HG02943 (cell line): ENCODE measurements around the gene XAB2.
"Not testable (repeated sequence)": the region's sequence is repeated elsewhere in the genome, so short reads cannot be mapped to it uniquely, and the experiment has no call there.

Experiments
- ATAC-seq: cut with Tn5 transposase; IDR thresholded peaks from one replicate; pipeline ENCODE4 v1.9.1; 2021; ENCODE audit warnings: mild to moderate bottlenecking, low read depth, moderate library complexity; ENCODE audit not compliant: unreplicated experiment

XAB2 gene

GRCh38 chr19:7590256-7590655 lies 39.1 kb downstream of the XAB2 start:
- no peak for ATAC-seq

GRCh38 chr19:7589822-7590221 lies 39.5 kb downstream of the XAB2 start:
- ATAC-seq = no peak

- no peak for ATAC-seq
Observed at GRCh38 chr19:7582446-7582845, 46.9 kb downstream of the XAB2 start.

GRCh38 chr19:7579182-7579581 lies 50.2 kb downstream of the XAB2 start:
- no peak for ATAC-seq

DNA sequence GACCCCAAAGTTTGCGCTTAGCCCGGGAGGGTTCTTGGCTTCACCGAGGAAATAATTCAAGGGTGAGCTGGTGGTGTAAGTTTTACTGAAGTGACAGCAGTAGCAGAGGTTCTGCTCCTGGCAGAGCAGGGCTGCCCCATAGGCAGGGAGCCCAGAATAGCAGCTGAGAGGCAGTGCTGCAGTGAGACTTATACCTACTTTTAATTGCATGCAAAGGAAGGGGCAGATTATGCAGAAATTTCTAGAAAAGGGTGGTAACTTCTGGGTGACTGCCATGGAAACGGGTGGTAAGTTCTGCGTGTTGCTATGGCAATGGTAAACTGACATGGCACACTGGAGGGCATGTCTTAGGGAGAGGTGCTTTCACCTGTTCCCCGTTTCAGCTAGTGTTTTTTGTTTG lies 51.2 kb downstream of the XAB2 start:
- no peak for ATAC-seq

- ATAC-seq = not testable (repeated sequence)
Observed at GRCh38 chr19:7577422-7577821, 51.9 kb downstream of the XAB2 start.

- ATAC-seq = no peak
Observed at GRCh38 chr19:7575434-7576040, 53.8 kb downstream of the XAB2 start.

- ATAC-seq = no peak
Observed at GRCh38 chr19:7570761-7571160, 58.6 kb downstream of the XAB2 start.
